WERI-Rb-1 (cell line): Measurements from ENCODE around the gene SMARCA2.

Experiments used
- DNase-seq: peaks from one replicate; pipeline ENCODE4 v3.0.0-alpha.2; 2020
- H3K27ac ChIP-seq: fragments of 250-450 bp; sonication (Bioruptor Pico); 2 replicates; pipeline ENCODE4 v1.5.1; 2020; ENCODE audit warnings: mild to moderate bottlenecking, moderate library complexity
- H3K27me3 ChIP-seq: fragments of 250-450 bp; sonication (Bioruptor Pico); 2 replicates; pipeline ENCODE4 v1.5.1; 2021; ENCODE audit warnings: mild to moderate bottlenecking, low read depth, moderate library complexity; ENCODE audit not compliant: insufficient read depth, severe bottlenecking
- H3K36me3 ChIP-seq: fragments of 250-450 bp; sonication (Bioruptor Pico); 2 replicates; pipeline ENCODE4 v1.5.1; 2020; ENCODE audit warnings: mild to moderate bottlenecking, moderate library complexity
- H3K4me3 ChIP-seq: 2 replicates; pipeline ENCODE4 v1.5.1; 2011; ENCODE audit warnings: low read depth, mild to moderate bottlenecking, control low read depth, low read length
- H3K9me3 ChIP-seq: fragments of 250-450 bp; sonication (Bioruptor Pico); 2 replicates; pipeline ENCODE4 v1.5.1; 2021; ENCODE audit warnings: mild to moderate bottlenecking, moderate library complexity; ENCODE audit not compliant: severe bottlenecking
- TF ChIP-seq, protein P1 (sequence below): IDR thresholded peaks from 2 replicates; pipeline ENCODE4 v1.5.1; 2011; ENCODE audit warnings: low read depth, mild to moderate bottlenecking, control low read depth, inconsistent platforms, low read length

SMARCA2 gene

DNA sequence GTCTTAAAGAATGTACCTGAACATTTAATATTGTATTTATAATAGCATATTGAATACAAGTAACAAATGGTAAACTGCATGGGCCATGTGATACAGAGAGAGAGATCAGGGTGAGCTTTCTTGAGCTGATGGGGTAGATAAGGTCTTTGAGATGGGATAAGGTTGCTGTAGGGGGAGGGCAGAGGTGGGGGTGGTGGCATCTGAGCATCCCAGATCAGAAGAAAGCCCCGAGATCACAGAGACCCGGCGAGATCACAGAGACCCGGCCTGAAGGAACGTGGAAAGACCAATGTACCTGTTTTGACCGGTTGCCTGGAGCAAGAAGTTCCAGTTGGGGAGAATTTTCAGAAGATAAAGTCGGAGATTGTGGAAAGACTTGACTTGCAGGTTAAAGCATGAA lies 6.6 kb downstream of the SMARCA2 start:
- H3K27ac ChIP-seq: no peak overlapping the region
- H3K36me3 ChIP-seq: peaks cover 4% of the 10 kb centered on the region; the same call in 1 of the 2 replicates
- H3K27me3 ChIP-seq: no peaks in the 10 kb centered on the region
- no peak for DNase-seq
- no peak overlapping the region for H3K4me3 ChIP-seq
- H3K9me3 ChIP-seq: no peaks in the 10 kb centered on the region
- TF ChIP-seq, protein P1, sequence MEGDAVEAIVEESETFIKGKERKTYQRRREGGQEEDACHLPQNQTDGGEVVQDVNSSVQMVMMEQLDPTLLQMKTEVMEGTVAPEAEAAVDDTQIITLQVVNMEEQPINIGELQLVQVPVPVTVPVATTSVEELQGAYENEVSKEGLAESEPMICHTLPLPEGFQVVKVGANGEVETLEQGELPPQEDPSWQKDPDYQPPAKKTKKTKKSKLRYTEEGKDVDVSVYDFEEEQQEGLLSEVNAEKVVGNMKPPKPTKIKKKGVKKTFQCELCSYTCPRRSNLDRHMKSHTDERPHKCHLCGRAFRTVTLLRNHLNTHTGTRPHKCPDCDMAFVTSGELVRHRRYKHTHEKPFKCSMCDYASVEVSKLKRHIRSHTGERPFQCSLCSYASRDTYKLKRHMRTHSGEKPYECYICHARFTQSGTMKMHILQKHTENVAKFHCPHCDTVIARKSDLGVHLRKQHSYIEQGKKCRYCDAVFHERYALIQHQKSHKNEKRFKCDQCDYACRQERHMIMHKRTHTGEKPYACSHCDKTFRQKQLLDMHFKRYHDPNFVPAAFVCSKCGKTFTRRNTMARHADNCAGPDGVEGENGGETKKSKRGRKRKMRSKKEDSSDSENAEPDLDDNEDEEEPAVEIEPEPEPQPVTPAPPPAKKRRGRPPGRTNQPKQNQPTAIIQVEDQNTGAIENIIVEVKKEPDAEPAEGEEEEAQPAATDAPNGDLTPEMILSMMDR: no peak

- Histone ChIP-seq H3K27me3 (no peaks in the 10 kb centered on the region), H3K4me3 (no peak overlapping the region), H3K27ac (no peak overlapping the region), H3K36me3 (peaks cover under 1% of the 10 kb centered on the region; the same call in 1 of the 2 replicates), H3K9me3 (no peaks in the 10 kb centered on the region)
- no peak for DNase-seq
- TF ChIP-seq, protein P1: no peak
Measured at GRCh38 chr9:2022560-2022959, 7.4 kb downstream of the SMARCA2 start.

- H3K36me3 ChIP-seq: no peaks in the 10 kb centered on the region
- no peaks in the 10 kb centered on the region for H3K9me3 ChIP-seq
- DNase-seq: no peak
- H3K27ac ChIP-seq: no peak overlapping the region
- no peaks in the 10 kb centered on the region for H3K27me3 ChIP-seq
- TF ChIP-seq, protein P1: no peak
- no peak overlapping the region for H3K4me3 ChIP-seq
Measured at GRCh38 chr9:2023042-2023441, 7.9 kb downstream of the SMARCA2 start.

DNA sequence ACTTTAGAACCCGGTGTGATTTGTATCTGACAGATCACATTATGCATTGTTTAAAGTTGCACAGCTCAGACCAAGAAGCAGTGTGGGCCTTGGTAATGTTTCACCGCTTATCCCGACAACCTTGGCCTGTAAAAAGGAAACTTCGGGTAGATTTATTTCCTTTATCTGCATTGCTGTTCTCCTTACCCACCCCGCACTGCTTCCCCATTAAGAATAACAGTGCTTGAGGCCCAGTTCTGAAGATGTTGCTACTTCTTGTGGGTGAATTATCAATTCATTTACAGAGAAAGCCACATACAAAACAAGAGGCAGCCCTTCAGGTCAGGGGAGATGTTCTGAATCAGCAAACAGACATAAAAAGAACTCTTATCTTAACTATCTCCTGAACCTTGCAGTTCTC lies 8.4 kb downstream of the SMARCA2 start:
- TF ChIP-seq, protein P1: no peak
- no peaks in the 10 kb centered on the region for H3K27me3 ChIP-seq
- DNase-seq: no peak
- H3K27ac ChIP-seq: no peak overlapping the region
- H3K4me3 ChIP-seq: no peak overlapping the region
- no peaks in the 10 kb centered on the region for H3K36me3 ChIP-seq
- H3K9me3 ChIP-seq: no peaks in the 10 kb centered on the region

DNA sequence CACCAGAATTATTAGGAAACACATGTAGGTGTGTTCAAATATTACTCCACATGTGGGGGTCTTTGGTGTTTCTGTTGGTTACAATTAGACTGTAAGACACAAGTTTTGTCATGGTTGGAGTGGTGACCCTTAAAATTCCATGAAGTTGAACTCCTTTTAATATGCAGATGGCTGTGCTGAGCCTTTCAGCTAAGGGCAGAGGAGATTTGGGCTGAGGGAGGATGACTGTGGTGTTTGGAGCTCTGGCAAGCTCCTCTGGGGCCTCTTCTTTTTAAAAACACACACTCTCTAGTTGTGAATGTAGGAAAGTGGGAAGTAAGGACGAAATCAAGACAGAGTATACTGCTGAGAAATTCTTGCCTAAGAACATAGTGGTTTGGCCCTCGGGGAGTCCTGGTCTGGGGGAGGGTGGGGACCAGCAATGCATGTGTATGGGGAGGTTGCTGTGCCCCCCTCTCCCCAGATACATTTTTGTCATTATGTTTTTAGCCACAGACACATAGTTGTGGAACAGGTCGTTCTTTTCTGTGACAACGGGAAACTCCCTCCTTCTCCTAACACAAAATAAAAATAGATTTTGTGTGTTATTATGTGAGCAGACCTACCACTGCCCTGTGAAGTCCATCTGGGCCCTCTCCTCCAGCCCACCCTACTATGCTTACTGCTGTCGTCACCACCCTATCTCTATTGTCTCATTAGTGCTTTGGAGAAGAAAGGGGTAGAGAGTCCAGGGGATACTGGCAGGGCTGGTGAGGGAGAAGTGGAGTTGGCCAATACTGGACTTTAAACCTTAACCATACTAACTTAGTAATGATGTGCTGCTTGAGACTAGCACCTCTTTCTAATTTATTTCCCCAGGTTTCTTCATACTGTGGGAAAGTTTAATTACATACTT lies 10.0 kb downstream of the SMARCA2 start:
- TF ChIP-seq, protein P1: no peak
- H3K27ac ChIP-seq: no peak overlapping the region
- no peaks in the 10 kb centered on the region for H3K9me3 ChIP-seq
- DNase-seq: no peak
- H3K36me3 ChIP-seq: no peaks in the 10 kb centered on the region
- H3K4me3 ChIP-seq: no peak overlapping the region
- no peaks in the 10 kb centered on the region for H3K27me3 ChIP-seq
